K562 (cell line): ENCODE measurements around the gene CCDC9B. TPM values are rescaled to one million over a fixed set of nuclear protein-coding genes. Genes with fewer than 3 reads are reported as not detected.

Experiments used
- DNMT1 ChIP-seq: fragments of 450-650 bp; IDR thresholded peaks from 2 replicates; pipeline ENCODE4 v1.6.1; 2016; ENCODE audit warnings: antibody characterized with exemption, mild to moderate bottlenecking
- ESRRB ChIP-seq: fragments of 250-450 bp; sonication (Bioruptor Pico); IDR thresholded peaks from 2 replicates; pipeline ENCODE4 v1.5.0; 2020; ENCODE audit warnings: mild to moderate bottlenecking, moderate library complexity, borderline replicate concordance
- HOMEZ ChIP-seq: fragments of 250-450 bp; sonication (Bioruptor Pico); IDR thresholded peaks from 2 replicates; pipeline ENCODE4 v1.4.0; 2020; ENCODE audit warnings: mild to moderate bottlenecking, moderate library complexity
- KDM1A ChIP-seq, 2 experiments: fragments of 450-650 bp; IDR thresholded peaks; 2 replicates each; pipeline ENCODE4 v1.6.1; 2016; ENCODE audit warnings: mild to moderate bottlenecking in 2 of 2
- LARP7 ChIP-seq: fragments of 450-650 bp; IDR thresholded peaks from 2 replicates; pipeline ENCODE4 v1.6.1; 2016
- MAFF ChIP-seq: IDR thresholded peaks from 2 replicates; pipeline ENCODE4 v1.6.1; 2012; ENCODE audit warnings: low read length, improper control_type of control experiment
- NCOA2 ChIP-seq, 2 experiments: fragments of 450-650 bp; IDR thresholded peaks; 2 replicates each; pipeline ENCODE4 v1.6.1; 2018; ENCODE audit warnings: mild to moderate bottlenecking in 2 of 2, moderate library complexity in 1 of 2; ENCODE audit not compliant: partially characterized antibody in 2 of 2
- NFE2L1 ChIP-seq: fragments of 450-650 bp; IDR thresholded peaks from 2 replicates; pipeline ENCODE4 v1.6.1; 2016; ENCODE audit warnings: missing genetic modification characterization, low read depth, mild to moderate bottlenecking, missing compliant biosample characterization, moderate library complexity, borderline replicate concordance
- PREB ChIP-seq: sonication (generic); formaldehyde crosslinking; IDR thresholded peaks from 2 replicates; pipeline ENCODE4 v1.8.1; 2023; ENCODE audit warnings: mild to moderate bottlenecking, missing genetic modification reagents
- PYGO2 ChIP-seq: fragments of 450-650 bp; IDR thresholded peaks from 2 replicates; pipeline ENCODE4 v1.6.1; 2016; ENCODE audit warnings: mild to moderate bottlenecking, missing genetic modification characterization, moderate library complexity, missing compliant biosample characterization
- SAFB2 ChIP-seq: fragments of 200-400 bp; formaldehyde crosslinking; IDR thresholded peaks from 2 replicates; pipeline ENCODE4 v1.6.1; 2018; ENCODE audit warnings: borderline replicate concordance, low read length, low read depth, moderate library complexity; ENCODE audit not compliant: severe bottlenecking
- SLC30A9 ChIP-seq: fragments of 250-450 bp; sonication (Bioruptor Pico); IDR thresholded peaks from 2 replicates; pipeline ENCODE4 v1.8.0; 2022; ENCODE audit warnings: mild to moderate bottlenecking, moderate library complexity
- SMARCE1 ChIP-seq: fragments of 450-650 bp; IDR thresholded peaks from 2 replicates; pipeline ENCODE4 v1.7.1; 2016; ENCODE audit warnings: mild to moderate bottlenecking
- SREBF1 ChIP-seq: fragments of 150-350 bp; IDR thresholded peaks from 2 replicates; pipeline ENCODE4 v1.6.1; 2014; ENCODE audit warnings: antibody characterized with exemption, low read depth, low read length, borderline replicate concordance
- TBP ChIP-seq: optimal IDR thresholded peaks from 2 replicates; pipeline ENCODE3; 2011; ENCODE audit warnings: low read depth, low read length, improper control_type of control experiment
- TEAD1 ChIP-seq, 2 experiments: fragments of 450-650 bp in 1 of 2; sonication (generic) in 1 of 2; formaldehyde crosslinking; IDR thresholded peaks; 2 replicates each; pipeline versions ENCODE4 v1.4.0 to v1.8.0; 2020 to 2022; ENCODE audit warnings: mild to moderate bottlenecking in 2 of 2, missing genetic modification reagents in 1 of 2
- TEAD4 ChIP-seq, 2 experiments: sonication (generic) in 1 of 2; formaldehyde crosslinking in 1 of 2; IDR thresholded peaks; 2 replicates each; pipeline versions ENCODE4 v1.6.1 to v1.8.0; 2012 to 2022; ENCODE audit warnings: borderline replicate concordance in 1 of 2, inconsistent platforms in 1 of 2, low read length in 1 of 2, mild to moderate bottlenecking in 1 of 2, missing genetic modification reagents in 1 of 2
- U2AF1 ChIP-seq: fragments of 200-400 bp; formaldehyde crosslinking; optimal IDR thresholded peaks from 2 replicates; pipeline ENCODE3; 2017; ENCODE audit warnings: mild to moderate bottlenecking, low read depth, low read length, moderate library complexity
- ZBTB9 ChIP-seq: fragments of 450-650 bp; formaldehyde crosslinking; IDR thresholded peaks from 2 replicates; pipeline ENCODE4 v1.4.0; 2020; ENCODE audit warnings: mild to moderate bottlenecking, moderate library complexity
- ZFP1 ChIP-seq: fragments of 450-650 bp; formaldehyde crosslinking; IDR thresholded peaks from 2 replicates; pipeline ENCODE4 v1.4.0; 2020; ENCODE audit warnings: mild to moderate bottlenecking, mixed read lengths
- ZNF24 ChIP-seq: fragments of 450-650 bp; IDR thresholded peaks from 2 replicates; pipeline ENCODE4 v1.6.1; 2016
- ZNF77 ChIP-seq: fragments of 250-450 bp; sonication (Bioruptor Pico); IDR thresholded peaks from 2 replicates; pipeline ENCODE4 v1.5.0; 2020
- ZNF785 ChIP-seq: fragments of 250-450 bp; sonication (Bioruptor Pico); IDR thresholded peaks from 2 replicates; pipeline ENCODE4 v1.4.0; 2020; ENCODE audit warnings: mild to moderate bottlenecking
- polyA plus RNA-seq, 8 experiments: library from polyadenylated mRNA; depleted of rRNA in 4 of 8; stranded (reverse) in 5 of 8; unstranded in 3 of 8; fragments of >200 nt; fragmentation: Nextera tagmentation in 2 of 8; fragmentation: Illumina TruSeq in 1 of 8; extraction: Ambion mirVana in 2 of 8; extraction: Trizol in 1 of 8; gene quantifications; 2 replicates each; pipeline versions ENCODE4 v1.2.1 to v1.2.3, GENCODE V29; 2011 to 2014; ENCODE audit warnings: inconsistent platforms in 1 of 8, missing spikeins in 1 of 8
- total RNA-seq, 7 experiments: library from RNA; depleted of rRNA in 6 of 7; stranded (reverse); fragments of >200 nt in 6 of 7; fragmentation: Illumina TruSeq in 2 of 7; extraction: Trizol in 2 of 7; gene quantifications; 2 replicates each; pipeline versions ENCODE4 v1.2.1 to v1.2.3, GENCODE V29; 2011 to 2021; ENCODE audit warnings: low replicate concordance in 1 of 7

The CCDC9B gene
- total and polyA plus RNA-seq, 9 of the 15 experiments (the other 6 are each of a cell fraction or from before 2014, with no cell fraction given): 0.01 to 0.47 (median 0.15) TPM; not detected in 1

- TF ChIP-seq HOMEZ (CRISPR knock-in tag): no peak
- no peak for TF ChIP-seq NCOA2 (IDR thresholded peaks at IDR 0.05; ENCODE audit: partially characterized antibody in 2 of 2)
- no peak for TF ChIP-seq NFE2L1 (tag)
- TF ChIP-seq ZBTB9: peak; percentile 77
- no peak for TF ChIP-seq ZNF785 (CRISPR knock-in tag)
- TF ChIP-seq TEAD4 (IDR thresholded peaks at IDR 0.05; ENCODE audit: low read length): no peak
- 0 out of 2 replicates have a peak, but pooled peaks have one; percentile 65 for TF ChIP-seq TEAD4 (CRISPR knock-in tag; IDR thresholded peaks at IDR 0.05; ENCODE audit: borderline replicate concordance)
- no peak for TF ChIP-seq SMARCE1
- TF ChIP-seq LARP7: no peak
- no peak for TF ChIP-seq ZFP1 (CRISPR knock-in tag)
- no peak for TF ChIP-seq SLC30A9
- no peak for TF ChIP-seq ZNF77
- TF ChIP-seq U2AF1: peak; percentile 78
- no peak for TF ChIP-seq ESRRB
- TF ChIP-seq PYGO2: no peak
- TF ChIP-seq TEAD1 (CRISPR knock-in tag; IDR thresholded peaks at IDR 0.05): peak in 1 of 2 experiments; percentile 76; a peak in 2 of 4 replicates
- TF ChIP-seq DNMT1: no peak
- TF ChIP-seq TBP: no peak
- TF ChIP-seq MAFF: no peak
- TF ChIP-seq PREB (CRISPR knock-in tag): no peak
- no peak for TF ChIP-seq SREBF1
- TF ChIP-seq SAFB2: no peak
- no peak for TF ChIP-seq ZNF24
- no peak for TF ChIP-seq KDM1A (IDR thresholded peaks at IDR 0.05)
Observed at GRCh38 chr15:40282147-40282868, 58.4 kb downstream of the CCDC9B start (continued).
